Hepatocyte (in vitro differentiated cells): ENCODE measurements around the gene TTLL10. TPM values are rescaled to one million over a fixed set of nuclear protein-coding genes. Genes with fewer than 3 reads are reported as not detected.

Source experiments
- DNase-seq: peaks from one replicate; pipeline ENCODE4 v3.0.0-alpha.2; 2016; ENCODE audit warnings: low spot score
- H2AFZ ChIP-seq: fragments of 200-600 bp; sonication (generic); 2 replicates; pipeline ENCODE4 v1.6.0; 2016; ENCODE audit warnings: antibody characterized with exemption, mild to moderate bottlenecking
- H3K27ac ChIP-seq: fragments of 200-600 bp; sonication (generic); 2 replicates; pipeline ENCODE4 v1.5.1; 2016; ENCODE audit warnings: mild to moderate bottlenecking
- H3K27me3 ChIP-seq: fragments of 200-600 bp; sonication (generic); 2 replicates; pipeline ENCODE4 v1.6.1; 2016
- H3K36me3 ChIP-seq: fragments of 200-600 bp; sonication (generic); replicated peaks from 2 replicates; pipeline ENCODE4 v1.5.1; 2016; ENCODE audit warnings: low read depth; ENCODE audit not compliant: insufficient read depth
- H3K4me1 ChIP-seq: fragments of 200-600 bp; sonication (generic); 2 replicates; pipeline ENCODE4 v1.5.1; 2016; ENCODE audit warnings: mild to moderate bottlenecking, moderate library complexity; ENCODE audit not compliant: insufficient read depth
- H3K4me2 ChIP-seq: fragments of 200-600 bp; sonication (generic); 2 replicates; pipeline ENCODE4 v1.6.0; 2016
- H3K4me3 ChIP-seq: fragments of 200-600 bp; sonication (generic); 2 replicates; pipeline ENCODE4 v1.5.1; 2016; ENCODE audit warnings: mild to moderate bottlenecking
- H3K79me2 ChIP-seq: fragments of 200-600 bp; sonication (generic); 2 replicates; pipeline ENCODE4 v1.6.0; 2017; ENCODE audit warnings: mild to moderate bottlenecking
- H3K9me2 ChIP-seq: fragments of 200-600 bp; sonication (generic); replicated peaks from 2 replicates; pipeline ENCODE4 v1.6.0; 2017; ENCODE audit warnings: mild to moderate bottlenecking; ENCODE audit not compliant: insufficient read depth
- H3K9me3 ChIP-seq: fragments of 200-600 bp; sonication (generic); 2 replicates; pipeline ENCODE4 v1.5.1; 2016; ENCODE audit warnings: low read depth, mild to moderate bottlenecking
- H4K20me1 ChIP-seq: fragments of 200-600 bp; sonication (generic); 2 replicates; pipeline ENCODE4 v1.6.0; 2016; ENCODE audit warnings: mild to moderate bottlenecking; ENCODE audit not compliant: insufficient read depth, poor library complexity, severe bottlenecking
- EZH2 ChIP-seq: fragments of 200-600 bp; sonication (generic); IDR thresholded peaks from 2 replicates; pipeline ENCODE4 v1.6.1; 2016; ENCODE audit warnings: antibody characterized with exemption, mild to moderate bottlenecking, borderline replicate concordance
- EZH2phosphoT487 ChIP-seq: fragments of 200-600 bp; sonication (generic); IDR thresholded peaks from one replicate; pipeline ENCODE4 v1.6.1; 2018; ENCODE audit warnings: antibody characterized with exemption, mild to moderate bottlenecking, low read depth, moderate library complexity; ENCODE audit not compliant: unreplicated experiment, severe bottlenecking
- WGBS: methylation state at CpG from one replicate; pipeline ENCODE4 v1.1.6; 2016; ENCODE audit warnings: low lambda C conversion rate; ENCODE audit errors: missing lambda C conversion rate; 5-methylcytosine and 5-hydroxymethylcytosine counted together
- polyA plus RNA-seq: library from polyadenylated mRNA; unstranded; fragments of >200 nt; fragmentation: Nextera tagmentation; extraction: Ambion mirVana; gene quantifications from 2 replicates; pipeline ENCODE4 v1.2.1, GENCODE V29; 2016
- total RNA-seq: library from RNA; depleted of rRNA; stranded (reverse); fragments of >200 nt; gene quantifications from 2 replicates; pipeline ENCODE4 v1.2.3, GENCODE V29; 2014
- TF ChIP-seq, protein P1 (sequence below): fragments of 200-600 bp; sonication (generic); IDR thresholded peaks from 2 replicates; pipeline ENCODE4 v1.5.1; 2016; ENCODE audit warnings: antibody characterized with exemption, mild to moderate bottlenecking; ENCODE audit not compliant: poor library complexity

TTLL10 gene
- total and polyA plus RNA-seq, 2 experiments from 2014 or later = 0.69 TPM; not detected in 1

DNA sequence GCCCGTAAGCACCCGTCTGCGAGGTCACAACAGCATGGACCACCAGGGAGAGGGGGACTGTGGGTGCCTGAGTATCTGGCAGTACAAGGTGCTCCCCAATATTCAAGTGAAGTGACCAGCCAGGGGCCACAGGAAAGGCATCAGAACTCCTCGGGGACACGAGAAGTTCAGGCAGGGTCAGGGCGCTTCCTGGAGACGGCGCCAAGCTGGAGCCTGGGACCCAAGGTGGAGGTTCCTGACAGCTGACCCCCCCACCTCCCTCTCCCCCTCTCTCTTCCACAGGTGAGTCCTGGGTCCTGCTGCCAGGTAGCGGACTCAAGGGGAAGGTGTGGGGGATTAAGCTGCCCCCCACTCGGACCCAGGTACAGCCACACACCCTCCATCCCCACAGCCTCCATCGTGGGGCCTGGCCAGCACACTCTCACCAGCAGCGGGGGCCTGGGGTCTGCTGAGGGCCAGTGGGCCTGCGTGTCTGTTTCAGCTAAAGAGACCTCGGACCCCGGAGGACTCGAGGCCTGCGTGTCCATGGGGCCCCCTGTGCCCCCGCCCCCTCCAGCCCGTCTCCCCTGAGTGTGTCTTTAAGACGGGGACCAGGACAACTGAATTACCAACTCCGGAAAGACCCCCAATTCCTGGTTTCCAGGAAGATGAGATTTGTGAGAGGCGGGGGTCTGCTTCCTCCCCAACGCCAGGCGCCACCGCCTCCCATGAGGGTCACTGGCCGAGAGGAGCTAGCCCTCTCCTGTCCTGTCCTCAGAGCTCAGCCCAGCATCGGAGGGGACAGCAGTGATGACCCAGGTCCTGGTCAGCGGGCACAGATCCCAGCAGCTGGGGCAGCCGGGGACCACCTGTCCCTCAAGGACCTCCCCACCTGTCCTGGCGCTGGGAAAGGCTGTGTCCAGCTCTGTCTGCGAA, 26.5 kb downstream of the TTLL10 start:
- Histone ChIP-seq H3K9me3 (no peaks in the 10 kb centered on the region), H3K79me2 (no peaks in the 10 kb centered on the region), H3K27ac (no peak overlapping the region), H3K4me2 (peak overlapping the region; percentile 94), H4K20me1 (no peaks in the 10 kb centered on the region), H3K4me1 (no peaks in the 10 kb centered on the region), H3K36me3 (no peaks in the 10 kb centered on the region), H3K9me2 (no peaks in the 10 kb centered on the region), H2AFZ (no peak overlapping the region), H3K4me3 (no peak overlapping the region), H3K27me3 (no peaks in the 10 kb centered on the region)
- 85% methylated on average over 27 of the region's 31 CpGs for WGBS
- no peak for DNase-seq
- TF ChIP-seq, protein P1, sequence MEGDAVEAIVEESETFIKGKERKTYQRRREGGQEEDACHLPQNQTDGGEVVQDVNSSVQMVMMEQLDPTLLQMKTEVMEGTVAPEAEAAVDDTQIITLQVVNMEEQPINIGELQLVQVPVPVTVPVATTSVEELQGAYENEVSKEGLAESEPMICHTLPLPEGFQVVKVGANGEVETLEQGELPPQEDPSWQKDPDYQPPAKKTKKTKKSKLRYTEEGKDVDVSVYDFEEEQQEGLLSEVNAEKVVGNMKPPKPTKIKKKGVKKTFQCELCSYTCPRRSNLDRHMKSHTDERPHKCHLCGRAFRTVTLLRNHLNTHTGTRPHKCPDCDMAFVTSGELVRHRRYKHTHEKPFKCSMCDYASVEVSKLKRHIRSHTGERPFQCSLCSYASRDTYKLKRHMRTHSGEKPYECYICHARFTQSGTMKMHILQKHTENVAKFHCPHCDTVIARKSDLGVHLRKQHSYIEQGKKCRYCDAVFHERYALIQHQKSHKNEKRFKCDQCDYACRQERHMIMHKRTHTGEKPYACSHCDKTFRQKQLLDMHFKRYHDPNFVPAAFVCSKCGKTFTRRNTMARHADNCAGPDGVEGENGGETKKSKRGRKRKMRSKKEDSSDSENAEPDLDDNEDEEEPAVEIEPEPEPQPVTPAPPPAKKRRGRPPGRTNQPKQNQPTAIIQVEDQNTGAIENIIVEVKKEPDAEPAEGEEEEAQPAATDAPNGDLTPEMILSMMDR = no peak
- TF ChIP-seq EZH2phosphoT487 = no peak
- TF ChIP-seq EZH2 = no peak

DNA sequence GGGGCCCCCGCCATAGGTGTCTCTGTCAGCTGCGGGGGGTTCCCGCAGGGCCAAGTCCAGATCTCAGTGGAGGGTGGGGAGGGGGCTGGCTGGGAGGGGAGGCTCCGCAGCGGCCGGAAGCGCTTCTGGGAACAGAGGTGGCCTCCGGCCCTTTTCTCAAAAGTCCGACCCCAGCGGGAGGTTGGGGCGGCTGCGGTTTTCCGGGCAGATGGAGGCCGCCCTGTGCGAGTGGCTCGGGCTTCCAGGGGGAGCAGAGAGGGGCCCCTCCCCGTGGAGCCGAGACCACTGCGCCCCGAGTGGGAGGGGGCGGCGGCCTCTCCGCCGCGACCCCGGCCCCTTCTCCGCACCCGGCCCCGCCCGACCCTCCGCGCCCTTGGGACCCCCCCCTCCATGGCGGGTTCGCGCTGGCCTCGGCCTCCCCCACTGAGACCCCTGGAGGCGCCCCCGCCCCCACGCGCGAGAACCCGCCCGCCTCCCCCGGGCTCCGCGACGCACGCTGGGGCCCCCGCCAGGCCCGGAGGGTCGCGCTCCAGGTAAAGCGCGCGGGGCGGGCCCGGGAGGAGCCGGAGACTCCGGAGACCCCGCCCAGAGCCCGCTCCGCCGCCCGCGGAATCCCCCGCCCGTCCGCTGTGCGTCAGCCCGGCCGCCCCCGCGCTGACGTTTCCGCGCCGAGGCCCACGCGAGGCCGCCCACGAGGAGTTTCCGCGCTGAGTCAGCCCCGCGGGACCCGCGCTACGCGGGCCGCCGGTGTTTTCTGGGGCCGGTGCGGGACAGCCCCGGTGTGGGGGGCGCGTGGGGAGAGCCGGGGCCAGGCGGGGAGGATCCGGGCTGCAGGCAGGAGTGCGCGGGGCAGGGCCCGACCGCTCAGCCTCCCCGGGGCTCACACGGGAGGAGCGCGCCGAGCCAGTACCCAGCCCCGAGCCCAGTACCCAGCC, 27.5 kb downstream of the TTLL10 start:
- TF ChIP-seq, protein P1 = no peak
- TF ChIP-seq EZH2 (no peak), EZH2phosphoT487 (no peak)
- no peak overlapping the region for H3K27ac ChIP-seq
- H3K9me2 ChIP-seq = no peaks in the 10 kb centered on the region
- peak; percentile 84 for DNase-seq
- H4K20me1 ChIP-seq = no peaks in the 10 kb centered on the region
- peaks cover 4% of the 10 kb centered on the region for H3K4me1 ChIP-seq
- H3K4me2 ChIP-seq = peak overlapping the region; percentile 94
- H2AFZ ChIP-seq = no peak overlapping the region
- H3K36me3 ChIP-seq = no peaks in the 10 kb centered on the region
- 7% methylated on average over 25 of the region's 109 CpGs for WGBS
- peak overlapping the region; percentile 61 for H3K4me3 ChIP-seq
- no peaks in the 10 kb centered on the region for H3K9me3 ChIP-seq
- H3K79me2 ChIP-seq = no peaks in the 10 kb centered on the region
- peaks cover 8% of the 10 kb centered on the region for H3K27me3 ChIP-seq

DNA sequence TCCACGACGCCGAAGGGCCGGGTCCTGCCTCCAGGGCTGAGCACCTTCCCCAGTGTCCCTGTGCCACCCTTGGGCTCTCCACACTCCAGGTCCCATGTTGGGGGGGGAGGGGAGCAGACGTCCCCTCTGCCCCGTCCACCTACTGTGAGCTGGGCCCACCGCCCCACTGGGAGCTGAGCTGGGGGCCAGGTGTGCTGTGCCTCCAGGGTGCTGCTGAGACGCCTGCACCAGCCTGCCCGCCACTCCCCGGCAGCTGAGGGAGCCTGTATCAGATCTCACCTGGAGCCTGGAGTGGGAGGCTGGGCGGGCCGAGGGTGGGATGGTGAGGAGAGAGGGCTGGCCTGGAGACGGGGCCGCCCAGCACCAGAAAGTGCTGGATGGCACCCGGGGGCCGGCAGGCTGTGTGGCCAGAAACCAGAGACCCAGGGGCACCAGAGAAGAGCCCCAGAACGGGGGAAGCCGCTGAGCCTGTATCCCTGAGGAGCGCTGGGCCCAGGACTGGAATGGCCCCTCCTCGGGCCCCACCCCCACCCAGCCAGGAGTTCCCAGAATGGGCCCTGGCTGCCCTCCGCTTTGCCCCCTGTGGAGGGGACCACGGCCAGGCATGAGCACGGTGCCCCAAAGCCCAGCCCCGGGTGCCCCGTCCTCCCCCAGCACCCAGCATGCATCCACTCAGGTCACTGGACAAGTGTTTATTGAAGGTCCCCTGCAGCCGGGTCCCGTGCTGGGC, 29.3 kb downstream of the TTLL10 start:
- Histone ChIP-seq H3K4me1 (peaks cover 8% of the 10 kb centered on the region), H3K27ac (no peak overlapping the region), H4K20me1 (no peaks in the 10 kb centered on the region), H3K9me2 (no peaks in the 10 kb centered on the region), H3K79me2 (no peaks in the 10 kb centered on the region), H3K4me2 (no peak overlapping the region), H2AFZ (no peak overlapping the region), H3K9me3 (no peaks in the 10 kb centered on the region), H3K36me3 (no peaks in the 10 kb centered on the region), H3K4me3 (no peak overlapping the region), H3K27me3 (peaks cover 23% of the 10 kb centered on the region)
- WGBS = 82% methylated on average over 21 of the region's 27 CpGs
- DNase-seq = no peak
- TF ChIP-seq, protein P1 = no peak
- no peak for TF ChIP-seq EZH2phosphoT487
- no peak for TF ChIP-seq EZH2
